MM.1S (cell line): ENCODE measurements around the gene NFATC1.

Experiments used
- DNase-seq: peaks from one replicate; pipeline ENCODE4 v3.0.0-alpha.2; 2015
- H2AFZ ChIP-seq: fragments of 300-600 bp; sonication (generic); 2 replicates; pipeline ENCODE4 v1.6.0; 2016; ENCODE audit warnings: antibody characterized with exemption, low read length
- H3F3A ChIP-seq: fragments of 300-600 bp; sonication (generic); 2 replicates; pipeline ENCODE4 v1.6.1; 2016; ENCODE audit warnings: mild to moderate bottlenecking, antibody characterized with exemption, low read length, moderate library complexity, mixed read lengths; ENCODE audit not compliant: insufficient read depth
- H3K27ac ChIP-seq: fragments of 300-600 bp; sonication (generic); 2 replicates; pipeline ENCODE4 v1.5.1; 2016; ENCODE audit warnings: mild to moderate bottlenecking, low read length
- H3K27me3 ChIP-seq: fragments of 300-600 bp; sonication (generic); replicated peaks from 2 replicates; pipeline ENCODE4 v1.6.0; 2016; ENCODE audit warnings: low read length; ENCODE audit not compliant: insufficient read depth
- H3K36me3 ChIP-seq: fragments of 300-600 bp; sonication (generic); replicated peaks from 2 replicates; pipeline ENCODE4 v1.6.1; 2016; ENCODE audit warnings: mild to moderate bottlenecking, low read length, mixed read lengths; ENCODE audit not compliant: insufficient read depth
- H3K4me1 ChIP-seq: fragments of 300-600 bp; sonication (generic); 2 replicates; pipeline ENCODE4 v1.6.1; 2016; ENCODE audit warnings: low read length, mixed read lengths
- H3K4me2 ChIP-seq: fragments of 300-600 bp; sonication (generic); 2 replicates; pipeline ENCODE4 v1.6.0; 2016; ENCODE audit warnings: low read depth, low read length
- H3K4me3 ChIP-seq: fragments of 300-600 bp; sonication (generic); 2 replicates; pipeline ENCODE4 v1.5.1; 2016; ENCODE audit warnings: low read length, mixed read lengths
- H3K79me2 ChIP-seq: fragments of 300-600 bp; sonication (generic); 2 replicates; pipeline ENCODE4 v1.6.1; 2016; ENCODE audit warnings: mixed run types, low read length, mixed read lengths
- H3K9ac ChIP-seq: fragments of 300-600 bp; sonication (generic); 2 replicates; pipeline ENCODE4 v1.6.1; 2016; ENCODE audit warnings: low read length, mixed read lengths
- H3K9me2 ChIP-seq: fragments of 300-600 bp; sonication (generic); replicated peaks from 2 replicates; pipeline ENCODE4 v1.6.1; 2016; ENCODE audit warnings: mild to moderate bottlenecking, low read length, mixed read lengths; ENCODE audit not compliant: insufficient read depth
- H3K9me3 ChIP-seq: fragments of 300-600 bp; sonication (generic); replicated peaks from 2 replicates; pipeline ENCODE4 v1.6.1; 2016; ENCODE audit warnings: mild to moderate bottlenecking, low read length, mixed read lengths; ENCODE audit not compliant: insufficient read depth
- H4K20me1 ChIP-seq: fragments of 300-600 bp; sonication (generic); 2 replicates; pipeline ENCODE4 v1.6.1; 2016; ENCODE audit warnings: mild to moderate bottlenecking, low read length, moderate library complexity, mixed read lengths; ENCODE audit not compliant: insufficient read depth
- CTCF ChIP-seq: fragments of 300-600 bp; sonication (generic); IDR thresholded peaks from 2 replicates; pipeline ENCODE4 v1.5.1; 2016; ENCODE audit warnings: antibody characterized with exemption, low read length, mixed read lengths
- EZH2 ChIP-seq: fragments of 300-600 bp; sonication (generic); optimal IDR thresholded peaks from 2 replicates; pipeline ENCODE3; 2017; ENCODE audit warnings: low read depth, mild to moderate bottlenecking, antibody characterized with exemption, low read length, mixed read lengths
- EZH2phosphoT487 ChIP-seq: fragments of 300-600 bp; sonication (generic); IDR thresholded peaks from 2 replicates; pipeline ENCODE4 v1.6.1; 2018; ENCODE audit warnings: antibody characterized with exemption, low read length

NFATC1 gene

GRCh38 chr18:79458917-79459803 lies 63.4 kb downstream of the NFATC1 start:
- H3F3A ChIP-seq: no peaks in the 10 kb centered on the region
- H3K27ac ChIP-seq: no peak overlapping the region
- H3K36me3 ChIP-seq: no peaks in the 10 kb centered on the region
- H4K20me1 ChIP-seq: no peaks in the 10 kb centered on the region
- TF ChIP-seq EZH2phosphoT487 (no peak), CTCF (no peak), EZH2 (no peak)
- no peaks in the 10 kb centered on the region for H3K4me1 ChIP-seq
- no peak overlapping the region for H3K4me2 ChIP-seq
- no peaks in the 10 kb centered on the region for H3K9me3 ChIP-seq
- no peak overlapping the region for H3K4me3 ChIP-seq
- no peaks in the 10 kb centered on the region for H3K9me2 ChIP-seq
- no peaks in the 10 kb centered on the region for H3K79me2 ChIP-seq
- H2AFZ ChIP-seq: no peak overlapping the region
- no peaks in the 10 kb centered on the region for H3K27me3 ChIP-seq
- DNase-seq: no peak
- no peak overlapping the region for H3K9ac ChIP-seq

DNA sequence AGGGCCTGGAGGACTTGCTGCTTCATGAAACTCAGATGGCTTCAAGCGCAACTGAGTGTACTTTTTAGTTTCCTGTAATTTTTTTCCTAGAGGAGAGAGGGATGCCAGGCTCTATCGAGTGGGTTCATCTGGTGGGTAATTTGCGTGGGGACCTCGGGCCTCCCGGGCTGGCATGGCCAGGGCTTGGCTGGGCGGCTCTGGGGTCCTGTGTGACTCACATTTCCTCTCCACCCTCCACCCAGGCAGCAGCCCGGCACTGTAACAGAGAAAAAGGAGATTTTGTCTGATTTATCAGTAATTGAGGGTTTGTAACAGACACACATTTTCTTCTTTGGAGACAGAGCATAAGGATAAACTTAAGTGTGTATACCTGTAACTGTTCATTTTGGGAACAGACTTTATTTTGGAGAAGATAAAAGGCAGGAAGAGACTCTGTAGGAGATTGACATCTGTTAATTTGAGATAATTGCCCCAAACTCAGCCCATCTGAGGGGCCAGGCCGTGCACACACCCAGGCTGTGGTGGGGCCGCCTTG lies 64.3 kb downstream of the NFATC1 start:
- Histone ChIP-seq H4K20me1 (no peaks in the 10 kb centered on the region), H3K9ac (no peak overlapping the region), H3K4me1 (no peaks in the 10 kb centered on the region), H3F3A (no peaks in the 10 kb centered on the region), H3K9me3 (no peaks in the 10 kb centered on the region), H2AFZ (no peak overlapping the region), H3K27me3 (no peaks in the 10 kb centered on the region), H3K79me2 (no peaks in the 10 kb centered on the region), H3K36me3 (no peaks in the 10 kb centered on the region), H3K27ac (peak overlapping the region; percentile 15; the same call in 1 of the 2 replicates), H3K9me2 (no peaks in the 10 kb centered on the region), H3K4me3 (no peak overlapping the region), H3K4me2 (no peak overlapping the region)
- TF ChIP-seq EZH2phosphoT487: no peak
- no peak for TF ChIP-seq CTCF
- TF ChIP-seq EZH2: no peak
- DNase-seq: no peak

DNA sequence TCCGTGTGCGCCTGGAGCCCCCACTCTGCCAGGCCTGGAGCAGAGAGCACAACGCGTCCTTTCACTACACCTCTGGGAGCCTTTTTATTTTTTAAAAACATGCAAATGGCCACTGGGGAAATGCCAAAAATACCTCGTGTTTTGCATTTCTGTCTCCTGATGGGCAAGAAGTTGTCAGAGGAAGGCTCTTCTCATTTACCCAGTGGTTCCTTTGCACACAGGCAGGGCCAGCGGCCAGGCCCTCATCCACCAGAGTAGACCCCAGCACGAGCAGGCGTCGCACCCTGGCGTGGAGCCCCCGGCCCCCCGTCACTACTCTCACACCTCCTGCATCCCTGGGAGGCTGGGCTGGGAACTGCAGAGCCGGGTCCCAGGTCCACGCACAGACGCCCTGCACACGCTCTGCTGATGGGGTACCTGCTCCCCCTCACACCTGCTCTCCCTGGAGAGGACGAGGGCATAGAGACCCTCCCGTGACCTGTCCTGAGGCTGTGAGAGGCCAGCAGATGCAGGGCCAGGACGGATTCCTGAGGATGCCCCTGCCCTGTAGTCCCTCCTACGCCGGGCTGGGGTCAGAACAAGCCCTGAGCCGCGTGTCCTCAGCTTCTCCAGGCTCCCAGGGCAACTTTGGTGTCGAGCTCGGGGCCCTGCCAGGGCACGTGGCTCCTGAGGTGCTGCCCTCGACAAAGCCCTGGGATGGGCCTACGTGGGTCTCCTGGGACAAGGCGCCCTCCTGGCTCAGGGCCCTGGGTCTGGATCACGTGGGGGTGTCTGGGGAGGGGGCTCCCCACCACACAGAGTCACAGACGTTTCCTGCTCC lies 65.0 kb downstream of the NFATC1 start:
- Histone ChIP-seq H3K4me3 (no peak overlapping the region), H3K4me2 (no peak overlapping the region), H3K27me3 (no peaks in the 10 kb centered on the region)

More for the DNA sequence above, 65.0 kb downstream of the NFATC1 start:
- H3F3A ChIP-seq: no peaks in the 10 kb centered on the region
- no peak overlapping the region for H2AFZ ChIP-seq
- H3K9me2 ChIP-seq: no peaks in the 10 kb centered on the region
- H3K9ac ChIP-seq: no peak overlapping the region
- no peaks in the 10 kb centered on the region for H3K36me3 ChIP-seq
- H4K20me1 ChIP-seq: no peaks in the 10 kb centered on the region
- H3K4me1 ChIP-seq: no peaks in the 10 kb centered on the region
- no peak for TF ChIP-seq CTCF
- no peak for TF ChIP-seq EZH2phosphoT487
- no peak for TF ChIP-seq EZH2
- no peaks in the 10 kb centered on the region for H3K9me3 ChIP-seq
- peak overlapping the region; percentile 15; the same call in 1 of the 2 replicates for H3K27ac ChIP-seq
- no peak for DNase-seq
- no peaks in the 10 kb centered on the region for H3K79me2 ChIP-seq
